ENCODE measurements around the gene GMCL2. TPM values are rescaled to one million over a fixed set of nuclear protein-coding genes. Genes with fewer than 3 reads are reported as not detected.

The GMCL2 gene
- total and polyA plus RNA-seq, 4 donors, result not detected

DNA sequence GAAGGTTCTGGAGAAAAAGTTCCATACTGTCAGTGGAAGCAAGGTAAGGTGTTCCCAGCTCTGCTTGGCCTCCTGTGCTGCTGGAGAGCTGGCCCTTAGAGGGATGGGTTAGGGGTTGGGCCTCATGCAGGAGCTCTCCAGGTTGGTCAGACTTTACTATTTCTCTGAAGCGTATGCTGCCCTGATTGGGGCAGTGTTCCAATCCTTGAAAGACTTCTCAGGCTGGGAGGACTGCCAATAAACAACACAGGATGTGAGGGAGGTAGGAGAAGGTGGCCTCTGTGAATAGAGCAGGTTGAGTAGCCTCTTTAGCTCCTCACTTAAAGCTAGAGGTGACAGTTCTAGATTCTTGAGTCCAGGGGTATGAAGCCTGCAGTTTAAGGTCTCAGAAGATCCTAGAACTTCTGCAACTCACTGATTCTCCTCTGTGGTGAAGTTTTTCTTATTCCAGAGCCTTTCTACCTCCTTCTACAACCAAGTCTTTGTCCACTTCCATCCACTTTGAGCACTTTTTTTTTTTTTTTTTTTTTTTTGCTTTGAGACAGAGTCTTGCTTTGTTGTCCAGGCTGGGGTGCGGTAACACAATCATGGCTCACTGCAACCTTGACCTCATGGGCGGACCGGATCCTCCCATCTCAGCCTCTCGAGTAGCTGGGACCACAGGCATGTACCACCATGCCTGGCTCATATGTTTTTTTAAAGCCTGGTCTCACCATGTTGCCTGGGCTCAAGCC is 20.2 kb upstream of the GMCL2 start:
- H3K4me1 ChIP-seq (ENCODE audit: control insufficient read depth in 4 of 4, insufficient read depth in 4 of 4, low read length in 3 of 4), result peaks cover 9 to 38% (median 31%) of the 10 kb centered on the region in 4 donors
- no peak overlapping the region for H3K9ac ChIP-seq (ENCODE audit: low read depth in 1 of 2, low read length in 2 of 2)
- H3K9me3 ChIP-seq (ENCODE audit: control insufficient read depth in 4 of 4, low read length in 3 of 4), result no peaks in the 10 kb centered on the region
- peak overlapping the region in 1 of 2 donors; percentile 23 for H3K27ac ChIP-seq (ENCODE audit: low read depth in 1 of 2, low read length in 2 of 2)
- no peaks in the 10 kb centered on the region for H3K27me3 ChIP-seq (ENCODE audit: control insufficient read depth in 4 of 4, insufficient read depth in 4 of 4, low read length in 3 of 4)
- 73% methylated on average over 5 of the region's 5 CpGs for WGBS
- TF ChIP-seq MAX (IDR thresholded peaks at IDR 0.05) (no peak), HNF4A (conservative IDR thresholded peaks at IDR 0.05) (no peak), JUND (IDR thresholded peaks at IDR 0.05) (no peak), RXRA (IDR thresholded peaks at IDR 0.05) (no peak), YY1 (IDR thresholded peaks at IDR 0.05) (no peak)
- no peak for DNase-seq (ENCODE audit: low spot score)
- H3K36me3 ChIP-seq (ENCODE audit: control insufficient read depth in 4 of 4, insufficient read depth in 3 of 4, low read depth in 1 of 4, low read length in 3 of 4), result peaks cover 23 to 59% (median 51%) of the 10 kb centered on the region in 4 donors
- H3K4me3 ChIP-seq (ENCODE audit: low read depth in 1 of 3, low read length in 3 of 3), result no peak overlapping the region

DNA sequence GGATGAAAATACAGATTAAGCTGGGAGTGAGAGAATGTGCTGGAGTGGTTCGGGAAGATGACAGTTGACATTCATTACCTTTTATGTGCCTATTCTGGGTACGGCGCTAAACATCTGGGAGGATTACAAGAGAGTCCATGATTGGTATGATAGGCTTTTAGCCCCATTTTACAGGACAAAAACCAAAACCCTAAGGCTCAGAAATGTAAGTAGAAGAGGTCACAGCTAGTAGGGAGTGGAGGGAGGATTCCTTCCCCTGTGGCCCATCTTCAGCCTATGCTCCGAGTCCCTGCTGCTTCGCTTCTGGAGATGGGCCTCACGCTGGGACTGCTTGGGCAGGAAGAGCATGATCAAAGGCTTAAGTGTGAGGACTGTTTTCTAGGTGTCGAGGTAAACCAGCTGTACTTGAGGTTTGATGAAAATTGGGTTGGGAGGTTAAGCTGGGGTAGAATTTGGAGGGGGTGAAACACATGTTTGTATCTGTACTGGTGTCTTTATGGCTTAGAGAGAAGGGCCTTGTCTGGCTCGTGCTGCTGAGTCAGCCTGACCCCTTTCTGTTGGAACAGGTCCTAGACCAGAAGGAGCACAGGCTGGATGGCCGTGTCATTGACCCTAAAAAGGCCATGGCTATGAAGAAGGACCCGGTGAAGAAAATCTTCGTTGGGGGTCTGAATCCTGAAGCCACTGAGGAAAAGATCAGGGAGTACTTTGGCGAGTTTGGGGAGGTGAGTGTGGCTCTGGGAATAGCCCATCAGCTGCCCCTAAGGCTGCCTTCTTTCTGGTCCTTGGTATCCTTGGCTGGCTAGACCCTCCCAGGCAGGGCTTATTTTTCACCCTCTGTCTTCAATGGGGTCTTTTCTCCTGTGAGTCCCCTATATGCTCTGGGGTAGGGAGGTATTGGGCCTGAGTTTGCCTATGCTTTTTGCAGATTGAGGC is 19.3 kb upstream of the GMCL2 start:
- 53% methylated on average over 12 of the region's 12 CpGs for WGBS
- Histone ChIP-seq H3K27ac (ENCODE audit: low read depth in 1 of 2, low read length in 2 of 2) (peak overlapping the region; percentile 49 to 93), H3K4me1 (ENCODE audit: control insufficient read depth in 4 of 4, insufficient read depth in 4 of 4, low read length in 3 of 4) (peaks cover 9 to 34% (median 29%) of the 10 kb centered on the region in 4 donors), H3K9me3 (ENCODE audit: control insufficient read depth in 4 of 4, low read length in 3 of 4) (no peaks in the 10 kb centered on the region), H3K36me3 (ENCODE audit: control insufficient read depth in 4 of 4, insufficient read depth in 3 of 4, low read depth in 1 of 4, low read length in 3 of 4) (peaks cover 23 to 50% (median 42%) of the 10 kb centered on the region in 4 donors), H3K4me3 (ENCODE audit: low read depth in 1 of 3, low read length in 3 of 3) (peak overlapping the region; percentile 51 to 99 (median 97)), H3K27me3 (ENCODE audit: control insufficient read depth in 4 of 4, insufficient read depth in 4 of 4, low read length in 3 of 4) (no peaks in the 10 kb centered on the region), H3K9ac (ENCODE audit: low read depth in 1 of 2, low read length in 2 of 2) (no peak overlapping the region)
- no peak for DNase-seq (ENCODE audit: low spot score)
- TF ChIP-seq RAD21 (IDR thresholded peaks at IDR 0.05), result no peak
- peak; percentile 5 to 30 for TF ChIP-seq HNF4A (conservative IDR thresholded peaks at IDR 0.05)
- TF ChIP-seq FOXA1 (IDR thresholded peaks at IDR 0.05), result no peak
- TF ChIP-seq CTCF (IDR thresholded peaks at IDR 0.05; ENCODE audit: low read depth, low read length, missing input control), result no peak
- TF ChIP-seq NR2F2 (IDR thresholded peaks at IDR 0.05), result peak; percentile 16
- TF ChIP-seq RXRA (IDR thresholded peaks at IDR 0.05), result peak; percentile 75 to 77

GRCh38 chr5:178205749-178206047 is 18.5 kb upstream of the GMCL2 start:
- peak overlapping the region; percentile 51 to 99 (median 97) for H3K4me3 ChIP-seq (ENCODE audit: low read depth in 1 of 3, low read length in 3 of 3)
- TF ChIP-seq EGR1 (IDR thresholded peaks at IDR 0.05; ENCODE audit: low read depth in 2 of 2) (no peak), YY1 (IDR thresholded peaks at IDR 0.05) (peak; percentile 9)
- peaks cover 9 to 32% (median 29%) of the 10 kb centered on the region in 4 donors for H3K4me1 ChIP-seq (ENCODE audit: control insufficient read depth in 4 of 4, insufficient read depth in 4 of 4, low read length in 3 of 4)
- peak overlapping the region in 1 of 2 donors; percentile 86 for H3K9ac ChIP-seq (ENCODE audit: low read depth in 1 of 2, low read length in 2 of 2)
- 18% methylated on average over 5 of the region's 5 CpGs for WGBS
- H3K27ac ChIP-seq (ENCODE audit: low read depth in 1 of 2, low read length in 2 of 2), result peak overlapping the region; percentile 80 to 93
- no peaks in the 10 kb centered on the region for H3K9me3 ChIP-seq (ENCODE audit: control insufficient read depth in 4 of 4, low read length in 3 of 4)
- peaks cover 20 to 44% (median 35%) of the 10 kb centered on the region in 4 donors for H3K36me3 ChIP-seq (ENCODE audit: control insufficient read depth in 4 of 4, insufficient read depth in 3 of 4, low read depth in 1 of 4, low read length in 3 of 4)
- DNase-seq (ENCODE audit: low spot score), result no peak
- H3K27me3 ChIP-seq (ENCODE audit: control insufficient read depth in 4 of 4, insufficient read depth in 4 of 4, low read length in 3 of 4), result no peaks in the 10 kb centered on the region

Measured in liver (tissue), 9 donors.